CD14-positive monocyte (primary cell): ENCODE data around the gene MAP7. TPM values are rescaled to one million over a fixed set of nuclear protein-coding genes. Genes with fewer than 3 reads are reported as not detected.
"Not testable (repeated sequence)": the region's sequence is repeated elsewhere in the genome, so short reads cannot be mapped to it uniquely, and the experiment has no call there.

Experiments
- DNase-seq, 3 donors: peaks; one replicate each; pipeline ENCODE4 v3.0.0-alpha.2; 2011 to 2022
- H2AFZ ChIP-seq: 2 replicates; pipeline ENCODE4 v1.6.0; 2012; ENCODE audit warnings: mild to moderate bottlenecking, low read depth, low read length, inconsistent platforms; ENCODE audit not compliant: insufficient read depth, poor library complexity, severe bottlenecking
- H3K27ac ChIP-seq, 2 donors: 1 replicate in 1 of 2; 2 replicates in 1 of 2; pipeline ENCODE4 v1.5.1; 2012 to 2013; ENCODE audit warnings: low read length in 2 of 2, control low read depth in 1 of 2, inconsistent platforms in 1 of 2, low read depth in 1 of 2, mild to moderate bottlenecking in 1 of 2
- H3K27me3 ChIP-seq, 2 donors: one replicate each; pipeline versions ENCODE4 v1.6.0 to v1.6.1; 2011 to 2013; ENCODE audit warnings: low read length in 2 of 2; ENCODE audit not compliant: control insufficient read depth in 2 of 2, insufficient read depth in 2 of 2
- H3K36me3 ChIP-seq, 2 donors: replicated peaks in 1 of 2; 1 replicate in 1 of 2; 2 replicates in 1 of 2; pipeline versions ENCODE4 v1.5.1 to v1.6.1; 2012 to 2013; ENCODE audit warnings: low read length in 2 of 2, control low read depth in 1 of 2, inconsistent platforms in 1 of 2, mild to moderate bottlenecking in 1 of 2; ENCODE audit not compliant: insufficient read depth in 2 of 2, control insufficient read depth in 1 of 2
- H3K4me1 ChIP-seq, 2 donors: 1 replicate in 1 of 2; 2 replicates in 1 of 2; pipeline versions ENCODE4 v1.5.1 to v1.6.1; 2012 to 2013; ENCODE audit warnings: low read length in 2 of 2, control low read depth in 1 of 2, inconsistent platforms in 1 of 2, mild to moderate bottlenecking in 1 of 2, moderate library complexity in 1 of 2; ENCODE audit not compliant: insufficient read depth in 2 of 2, control insufficient read depth in 1 of 2
- H3K4me2 ChIP-seq: replicated peaks from 2 replicates; pipeline ENCODE3; 2012; ENCODE audit warnings: low read length, moderate library complexity, mild to moderate bottlenecking; ENCODE audit not compliant: poor library complexity, severe bottlenecking; ENCODE audit errors: extremely low read depth
- H3K4me3 ChIP-seq, 3 experiments: fragments of 200-600 bp in 1 of 3; sonication (generic) in 1 of 3; replicated peaks in 1 of 3; 1 replicate in 2 of 3; 2 replicates in 1 of 3; pipeline ENCODE4 v1.5.1; 2011 to 2013; ENCODE audit warnings: low read length in 3 of 3, mild to moderate bottlenecking in 3 of 3, control low read depth in 2 of 3, low read depth in 2 of 3, inconsistent platforms in 1 of 3, moderate library complexity in 1 of 3
- H3K79me2 ChIP-seq: 2 replicates; pipeline ENCODE4 v1.6.0; 2012; ENCODE audit warnings: mild to moderate bottlenecking, control low read depth, inconsistent platforms, low read length, moderate library complexity; ENCODE audit not compliant: insufficient read depth
- H3K9ac ChIP-seq: 2 replicates; pipeline ENCODE4 v1.6.0; 2017; ENCODE audit warnings: low read length, mild to moderate bottlenecking; ENCODE audit not compliant: insufficient read depth, poor library complexity, severe bottlenecking
- H3K9me3 ChIP-seq, 2 donors: replicated peaks in 1 of 2; 1 replicate in 1 of 2; 2 replicates in 1 of 2; pipeline versions ENCODE4 v1.5.1 to v1.6.1; 2012 to 2013; ENCODE audit warnings: low read length in 2 of 2, control low read depth in 1 of 2; ENCODE audit not compliant: control insufficient read depth in 1 of 2, insufficient read depth in 1 of 2
- H4K20me1 ChIP-seq: 2 replicates; pipeline ENCODE4 v1.6.0; 2012; ENCODE audit warnings: mild to moderate bottlenecking, low read length, control low read depth, moderate library complexity; ENCODE audit not compliant: insufficient read depth
- H3K27ac Mint-ChIP-seq, 7 donors: one replicate each; pipeline ENCODE4 v1.8.0; 2020; ENCODE audit warnings: mild to moderate bottlenecking in 7 of 7, mixed read lengths in 7 of 7, moderate library complexity in 6 of 7, inconsistent platforms in 2 of 7
- H3K27me3 Mint-ChIP-seq, 3 donors: one replicate each; pipeline ENCODE4 v1.8.0; 2021 to 2022; ENCODE audit warnings: low read depth in 3 of 3, mild to moderate bottlenecking in 3 of 3, mixed read lengths in 3 of 3, moderate library complexity in 3 of 3, inconsistent platforms in 1 of 3
- H3K36me3 Mint-ChIP-seq, 2 donors: one replicate each; pipeline ENCODE4 v1.8.0; 2020; ENCODE audit warnings: mixed read lengths in 2 of 2, inconsistent platforms in 1 of 2, mild to moderate bottlenecking in 1 of 2
- H3K4me1 Mint-ChIP-seq: one replicate; pipeline ENCODE4 v1.8.0; 2020; ENCODE audit warnings: mild to moderate bottlenecking, mixed read lengths
- H3K4me3 Mint-ChIP-seq, 2 donors: one replicate each; pipeline ENCODE4 v1.8.0; 2020; ENCODE audit warnings: mild to moderate bottlenecking in 2 of 2, mixed read lengths in 2 of 2, moderate library complexity in 1 of 2
- H3K9me3 Mint-ChIP-seq, 7 donors: one replicate each; pipeline ENCODE4 v1.8.0; 2020 to 2022; ENCODE audit warnings: mixed read lengths in 7 of 7, mild to moderate bottlenecking in 6 of 7, moderate library complexity in 6 of 7, inconsistent platforms in 2 of 7
- CTCF ChIP-seq: fragments of 200-600 bp; IDR thresholded peaks from one replicate; pipeline ENCODE4 v1.8.0; 2022; ENCODE audit warnings: antibody characterized with exemption, mild to moderate bottlenecking
- WGBS: methylation state at CpG from one replicate; pipeline ENCODE4 v1.1.5; 2013; ENCODE audit warnings: missing lambda C conversion rate; ENCODE audit not compliant: insufficient coverage; 5-methylcytosine and 5-hydroxymethylcytosine counted together
- intact Hi-C, 2 donors: fragments of 100-400 bp; cut with micrococcal nuclease; formaldehyde crosslinking; loops; one replicate each; pipeline versions ENCODE4 v1.15.0 to v1.15.1; 2023
- polyA plus RNA-seq, 3 donors: library from polyadenylated mRNA; depleted of rRNA in 1 of 3; unstranded in 2 of 3; stranded (reverse) in 1 of 3; fragments of 300-500 nt in 2 of 3; fragments of >200 nt in 1 of 3; fragmentation: Illumina TruSeq in 2 of 3; gene quantifications; 1 replicate in 2 of 3; 2 replicates in 1 of 3; pipeline ENCODE4 v1.2.3, GENCODE V29; 2012 to 2021

Gene MAP7
- polyA plus RNA-seq, 3 donors = 0.67 to 1.6 (median 1.2) TPM

GRCh38 chr6:136591617-136592016 is 41.4 kb upstream of the MAP7 start:
- H3K27me3 Mint-ChIP-seq = peaks cover 0 to 1% (median 0%) of the 10 kb centered on the region in 3 donors
- no peak overlapping the region for H3K9ac ChIP-seq
- DNase-seq = no peak
- no peak for TF ChIP-seq CTCF
- peaks cover 23 to 26% of the 10 kb centered on the region in 2 donors for H3K4me1 ChIP-seq
- H3K4me3 ChIP-seq = no peak overlapping the region
- peaks cover 21% of the 10 kb centered on the region for H4K20me1 ChIP-seq
- no peaks in the 10 kb centered on the region for H3K9me3 ChIP-seq
- H3K9me3 Mint-ChIP-seq = peaks cover 0 to 6% (median 0%) of the 10 kb centered on the region in 7 donors
- no peak overlapping the region for H3K27ac Mint-ChIP-seq
- no CpG with 5 or more reads among the region's 1 CpG for WGBS
- H3K36me3 ChIP-seq = peaks cover 66 to 83% of the 10 kb centered on the region in 2 donors
- H3K4me2 ChIP-seq = no peak overlapping the region
- no peaks in the 10 kb centered on the region for H3K27me3 ChIP-seq
- H3K36me3 Mint-ChIP-seq = peaks cover 86 to 87% of the 10 kb centered on the region in 2 donors
- intact Hi-C loops = loop anchor here in 1 of 2 donors (5.0 kb wide), 1 partner anchor 201 kb away; the partner anchor contains the start of gene MAP3K5
- H3K4me1 Mint-ChIP-seq = peaks cover 24% of the 10 kb centered on the region
- H2AFZ ChIP-seq = no peak overlapping the region
- no peak overlapping the region for H3K4me3 Mint-ChIP-seq
- peak overlapping the region in 1 of 2 donors; percentile 3 for H3K27ac ChIP-seq
- H3K79me2 ChIP-seq = no peaks in the 10 kb centered on the region

- H3K4me3 ChIP-seq, H3K4me3 Mint-ChIP-seq, H3K27me3 ChIP-seq, H3K9me3 Mint-ChIP-seq, H3K27me3 Mint-ChIP-seq, H3K4me2 ChIP-seq, H3K27ac ChIP-seq, H3K79me2 ChIP-seq, H2AFZ ChIP-seq, H3K9ac ChIP-seq, H3K9me3 ChIP-seq: not testable (repeated sequence)
- Histone ChIP-seq H4K20me1 (peaks cover 21% of the 10 kb centered on the region), H3K4me1 (peaks cover 23 to 26% of the 10 kb centered on the region in 2 donors), H3K36me3 (peaks cover 67 to 83% of the 10 kb centered on the region in 2 donors)
- Mint-ChIP-seq H3K36me3 (peaks cover 86 to 87% of the 10 kb centered on the region in 2 donors), H3K4me1 (peaks cover 24% of the 10 kb centered on the region), H3K27ac (peak overlapping the region in 2 of 7 donors; percentile 33 to 72)
- peak in 1 of 3 donors; percentile 51 for DNase-seq
- WGBS = no CpG with 5 or more reads among the region's 2 CpGs
- intact Hi-C loops = loop anchor here in 1 of 2 donors (5.0 kb wide), 1 partner anchor 201 kb away; the partner anchor contains the start of gene MAP3K5
Measured at GRCh38 chr6:136590846-136591245, 40.6 kb upstream of the MAP7 start.
